ENCODE results near the gene MRPL30. TPM values are rescaled to one million over a fixed set of nuclear protein-coding genes. Genes with fewer than 3 reads are reported as not detected.

Gene MRPL30
- total and polyA plus RNA-seq, 2 donors (not counting 1 experiment from before 2014, with no cell fraction given): 4.7 to 18.5 TPM

DNA sequence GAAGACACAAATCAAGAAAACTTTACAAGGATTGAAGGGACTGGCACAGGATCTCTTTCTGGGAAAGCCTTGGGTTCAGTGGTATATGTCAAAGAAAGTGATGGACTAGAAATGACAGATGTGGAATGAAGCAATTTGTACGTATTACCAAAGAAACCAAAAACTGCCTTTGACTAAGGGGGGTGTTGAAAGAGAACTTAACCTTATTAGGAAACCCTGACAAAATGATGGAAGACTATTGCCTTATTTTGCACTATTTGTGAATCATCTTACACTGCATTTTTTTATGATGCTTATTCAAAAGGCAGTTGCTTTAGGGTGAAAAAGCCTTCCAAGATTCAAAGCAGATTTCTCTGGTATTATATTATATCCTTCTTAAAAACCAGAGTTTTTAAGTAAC, 30.3 kb upstream of the MRPL30 start:
- no peaks in the 10 kb centered on the region for H3K27me3 Mint-ChIP-seq

DNA sequence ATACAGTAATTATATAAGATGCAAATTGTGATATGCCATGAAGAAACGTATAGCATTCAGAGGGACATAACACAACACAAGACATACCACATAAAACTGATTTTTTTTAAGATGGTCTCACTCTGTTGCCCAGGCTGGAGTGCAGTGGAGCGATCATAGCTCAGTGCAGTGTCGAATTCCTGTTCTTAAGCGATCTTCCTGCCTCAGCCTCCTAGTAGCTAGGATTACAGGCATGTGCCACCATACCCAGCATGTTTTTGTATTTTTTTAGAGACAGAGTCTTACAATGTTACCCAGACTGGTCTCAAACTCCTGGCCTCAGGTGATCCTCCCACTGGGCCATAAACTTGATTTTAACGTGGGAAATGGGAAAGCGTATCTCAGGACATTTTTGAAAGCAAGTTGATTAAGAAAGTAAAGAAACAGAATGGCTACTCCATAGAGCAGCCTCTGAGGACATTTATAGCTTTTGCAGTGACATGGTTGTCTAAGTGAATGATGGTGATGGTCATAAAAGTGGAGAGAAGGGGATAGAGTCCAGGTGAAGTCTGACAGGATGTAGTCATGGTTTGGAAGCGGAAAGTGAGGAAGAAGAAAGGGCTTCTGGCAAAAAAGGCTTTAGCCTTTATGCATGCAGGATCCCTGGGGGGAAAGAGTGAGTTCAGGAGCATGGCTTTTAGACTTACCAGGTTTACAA, 28.6 kb upstream of the MRPL30 start:
- Histone ChIP-seq H3K9me3 (ENCODE audit: control extremely low read depth in 1 of 3, control insufficient read depth in 2 of 3, insufficient read depth in 1 of 3, low read length in 2 of 3) (no peaks in the 10 kb centered on the region), H2AFZ (ENCODE audit: insufficient read depth, low read depth, low read length, poor library complexity, severe bottlenecking) (no peak overlapping the region), H3K4me3 (ENCODE audit: control extremely low read depth in 1 of 5, extremely low read depth in 1 of 5, insufficient read depth in 1 of 5, low read depth in 2 of 5, low read length in 4 of 5) (no peak overlapping the region), H3K27me3 (replicated peaks in 1 of 4; ENCODE audit: control extremely low read depth in 1 of 4, control insufficient read depth in 3 of 4, insufficient read depth in 4 of 4, low read length in 3 of 4) (no peaks in the 10 kb centered on the region), H4K20me1 (ENCODE audit: control insufficient read depth, insufficient read depth, low read length, poor library complexity, severe bottlenecking) (no peaks in the 10 kb centered on the region), H3K4me2 (replicated peaks; ENCODE audit: low read depth, low read length, poor library complexity, severe bottlenecking) (no peak overlapping the region), H3K36me3 (replicated peaks in 1 of 2; ENCODE audit: control extremely low read depth in 1 of 2, control insufficient read depth in 1 of 2, extremely low read depth in 1 of 2, insufficient read depth in 2 of 2, low read length in 1 of 2) (peaks cover 0 to 1% of the 10 kb centered on the region in 2 experiments), H3K4me1 (ENCODE audit: control insufficient read depth in 2 of 2, insufficient read depth in 2 of 2, low read length in 2 of 2) (peaks cover 25 to 29% of the 10 kb centered on the region in 2 donors), H3K9ac (ENCODE audit: low read length) (no peak overlapping the region), H3K79me2 (ENCODE audit: control insufficient read depth, insufficient read depth, low read length) (peaks cover 15% of the 10 kb centered on the region), H3K27ac (ENCODE audit: low read length in 2 of 2) (no peak overlapping the region)
- 96% methylated on average over 4 of the region's 7 CpGs for WGBS (ENCODE audit: insufficient coverage)
- Mint-ChIP-seq H3K4me3 (no peak overlapping the region), H3K9me3 (ENCODE audit: insufficient read depth) (no peaks in the 10 kb centered on the region), H3K27me3 (no peaks in the 10 kb centered on the region), H3K4me1 (peaks cover 31% of the 10 kb centered on the region), H3K27ac (no peak overlapping the region)
- ChIA-PET POLR2A (no interaction called here), CTCF (no interaction called here)
- TF ChIP-seq, protein P1, sequence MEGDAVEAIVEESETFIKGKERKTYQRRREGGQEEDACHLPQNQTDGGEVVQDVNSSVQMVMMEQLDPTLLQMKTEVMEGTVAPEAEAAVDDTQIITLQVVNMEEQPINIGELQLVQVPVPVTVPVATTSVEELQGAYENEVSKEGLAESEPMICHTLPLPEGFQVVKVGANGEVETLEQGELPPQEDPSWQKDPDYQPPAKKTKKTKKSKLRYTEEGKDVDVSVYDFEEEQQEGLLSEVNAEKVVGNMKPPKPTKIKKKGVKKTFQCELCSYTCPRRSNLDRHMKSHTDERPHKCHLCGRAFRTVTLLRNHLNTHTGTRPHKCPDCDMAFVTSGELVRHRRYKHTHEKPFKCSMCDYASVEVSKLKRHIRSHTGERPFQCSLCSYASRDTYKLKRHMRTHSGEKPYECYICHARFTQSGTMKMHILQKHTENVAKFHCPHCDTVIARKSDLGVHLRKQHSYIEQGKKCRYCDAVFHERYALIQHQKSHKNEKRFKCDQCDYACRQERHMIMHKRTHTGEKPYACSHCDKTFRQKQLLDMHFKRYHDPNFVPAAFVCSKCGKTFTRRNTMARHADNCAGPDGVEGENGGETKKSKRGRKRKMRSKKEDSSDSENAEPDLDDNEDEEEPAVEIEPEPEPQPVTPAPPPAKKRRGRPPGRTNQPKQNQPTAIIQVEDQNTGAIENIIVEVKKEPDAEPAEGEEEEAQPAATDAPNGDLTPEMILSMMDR (IDR thresholded peaks at IDR 0.05): no peak
- no peak for TF ChIP-seq EZH2 (IDR thresholded peaks at IDR 0.05; ENCODE audit: borderline replicate concordance, insufficient read depth, low read depth, low read length, poor library complexity, severe bottlenecking)
- intact Hi-C loops (cut with micrococcal nuclease): loop anchor here (10.0 kb wide), 1 partner anchor 1092 kb away; no protein-coding TSS in a partner anchor
- no peak for ATAC-seq (ENCODE audit: low read depth)
- DNase-seq: no peak

More for the DNA sequence above, 30.3 kb upstream of the MRPL30 start:
- no CpG with 5 or more reads among the region's 1 CpG for WGBS (ENCODE audit: insufficient coverage)
- DNase-seq (no peak), ATAC-seq (ENCODE audit: low read depth) (no peak)
- H3K36me3 ChIP-seq (replicated peaks in 1 of 2; ENCODE audit: control extremely low read depth in 1 of 2, control insufficient read depth in 1 of 2, extremely low read depth in 1 of 2, insufficient read depth in 2 of 2, low read length in 1 of 2): no peaks in the 10 kb centered on the region
- Mint-ChIP-seq H3K4me3 (no peak overlapping the region), H3K4me1 (peaks cover 16% of the 10 kb centered on the region), H3K27ac (no peak overlapping the region), H3K9me3 (ENCODE audit: insufficient read depth) (no peaks in the 10 kb centered on the region)
- ChIA-PET POLR2A (no interaction called here), CTCF (no interaction called here)
- intact Hi-C loops (cut with micrococcal nuclease): loop anchor here (10.0 kb wide), 1 partner anchor 1094 kb away; no protein-coding TSS in a partner anchor
- H3K27me3 ChIP-seq (replicated peaks in 1 of 4; ENCODE audit: control extremely low read depth in 1 of 4, control insufficient read depth in 3 of 4, insufficient read depth in 4 of 4, low read length in 3 of 4): no peaks in the 10 kb centered on the region
- peaks cover 8 to 13% of the 10 kb centered on the region in 2 donors for H3K4me1 ChIP-seq (ENCODE audit: control insufficient read depth in 2 of 2, insufficient read depth in 2 of 2, low read length in 2 of 2)
- H3K9me3 ChIP-seq (ENCODE audit: control extremely low read depth in 1 of 3, control insufficient read depth in 2 of 3, insufficient read depth in 1 of 3, low read length in 2 of 3): no peaks in the 10 kb centered on the region
- no peak overlapping the region for H3K27ac ChIP-seq (ENCODE audit: low read length in 2 of 2)
- no peaks in the 10 kb centered on the region for H4K20me1 ChIP-seq (ENCODE audit: control insufficient read depth, insufficient read depth, low read length, poor library complexity, severe bottlenecking)
- no peak for TF ChIP-seq EZH2 (IDR thresholded peaks at IDR 0.05; ENCODE audit: borderline replicate concordance, insufficient read depth, low read depth, low read length, poor library complexity, severe bottlenecking)
- TF ChIP-seq, protein P1 (IDR thresholded peaks at IDR 0.05): no peak
- H3K79me2 ChIP-seq (ENCODE audit: control insufficient read depth, insufficient read depth, low read length): peaks cover 5% of the 10 kb centered on the region
- no peak overlapping the region for H3K4me2 ChIP-seq (replicated peaks; ENCODE audit: low read depth, low read length, poor library complexity, severe bottlenecking)
- H3K9ac ChIP-seq (ENCODE audit: low read length): no peak overlapping the region
- no peak overlapping the region for H2AFZ ChIP-seq (ENCODE audit: insufficient read depth, low read depth, low read length, poor library complexity, severe bottlenecking)
- no peak overlapping the region for H3K4me3 ChIP-seq (ENCODE audit: control extremely low read depth in 1 of 5, extremely low read depth in 1 of 5, insufficient read depth in 1 of 5, low read depth in 2 of 5, low read length in 4 of 5)

Data from B cell (primary cell).